Spleen (tissue), 11 donors: ENCODE results near the gene FNDC3A. TPM values are rescaled to one million over a fixed set of nuclear protein-coding genes. Genes with fewer than 3 reads are reported as not detected.

ENCODE experiments used
- DNase-seq: peaks from one replicate; pipeline ENCODE4 v3.0.0-alpha.2; 2020
- H3K27ac ChIP-seq, 8 donors: fragments of 200-600 bp; sonication (generic) in 7 of 8; 1 replicate in 4 of 8; 2 replicates in 4 of 8; pipeline versions ENCODE4 v1.5.0 to v1.8.0; 2016 to 2021; ENCODE audit warnings: inconsistent platforms in 4 of 8, mild to moderate bottlenecking in 4 of 8, moderate library complexity in 1 of 8
- H3K27me3 ChIP-seq, 7 donors: fragments of 200-600 bp; sonication (generic) in 6 of 7; replicated peaks in 1 of 7; 1 replicate in 4 of 7; 2 replicates in 3 of 7; pipeline versions ENCODE4 v1.5.0 to v1.8.0; 2016 to 2021; ENCODE audit warnings: inconsistent platforms in 3 of 7, mild to moderate bottlenecking in 1 of 7
- H3K36me3 ChIP-seq, 6 donors: fragments of 200-600 bp; sonication (generic) in 5 of 6; 1 replicate in 4 of 6; 2 replicates in 2 of 6; pipeline versions ENCODE4 v1.5.0 to v1.8.0; 2016 to 2021; ENCODE audit warnings: inconsistent platforms in 2 of 6
- H3K4me1 ChIP-seq, 6 donors: fragments of 200-600 bp; sonication (generic) in 5 of 6; 1 replicate in 3 of 6; 2 replicates in 3 of 6; pipeline versions ENCODE4 v1.5.0 to v1.8.0; 2016 to 2021; ENCODE audit warnings: inconsistent platforms in 3 of 6
- H3K4me3 ChIP-seq, 8 donors: fragments of 200-600 bp; sonication (generic) in 7 of 8; 1 replicate in 4 of 8; 2 replicates in 4 of 8; pipeline versions ENCODE4 v1.5.0 to v1.8.0; 2016 to 2021; ENCODE audit warnings: inconsistent platforms in 4 of 8, mild to moderate bottlenecking in 4 of 8, moderate library complexity in 2 of 8
- H3K9me3 ChIP-seq, 8 donors: fragments of 200-600 bp; sonication (generic) in 7 of 8; 1 replicate in 4 of 8; 2 replicates in 4 of 8; pipeline versions ENCODE4 v1.5.0 to v1.8.0; 2016 to 2021; ENCODE audit warnings: inconsistent platforms in 4 of 8
- POLR2A ChIP-seq, 3 donors: fragments of 450-650 bp; IDR thresholded peaks; one replicate each; pipeline ENCODE4 v1.5.1; 2017; ENCODE audit warnings: antibody characterized with exemption in 3 of 3, mild to moderate bottlenecking in 1 of 3
- POLR2AphosphoS5 ChIP-seq, 3 donors: sonication (generic); formaldehyde crosslinking; IDR thresholded peaks; one replicate each; pipeline ENCODE4 v1.5.1; 2017; ENCODE audit warnings: antibody characterized with exemption in 3 of 3
- WGBS, 5 donors: extraction: QIAGEN DNeasy Blood & Tissue Kit in 3 of 5; methylation state at CpG; one replicate each; pipeline versions ENCODE4 v1.1.5 to v1.1.7; 2013 to 2018; 5-methylcytosine and 5-hydroxymethylcytosine counted together
- intact Hi-C: fragments of 100-400 bp; cut with DNase I; formaldehyde crosslinking; loops from one replicate; pipeline ENCODE4 v1.15.0; 2023; ENCODE audit warnings: low total_unique reads
- polyA plus RNA-seq, 3 donors: library from polyadenylated mRNA; stranded (reverse); fragments of 200-250 nt; gene quantifications; one replicate each; pipeline ENCODE4 v1.2.1, GENCODE V29; 2013
- total RNA-seq, 7 donors: library from RNA; depleted of rRNA in 3 of 7; stranded (reverse); fragments of >200 nt in 3 of 7; fragmentation: NEBNext Ultra II Directional in 4 of 7; extraction: Animal tissue kit (Norgen Biotek cat#: 25700) in 4 of 7; gene quantifications; one replicate each; pipeline versions ENCODE4 v1.1.0 to v1.2.1, GENCODE V29; 2016 to 2021
- TF ChIP-seq, protein P1 (sequence below), 11 experiments: fragments of 200-600 bp in 7 of 11; fragments of 450-650 bp in 4 of 11; sonication (generic) in 4 of 11; IDR thresholded peaks in 8 of 11; conservative IDR thresholded peaks in 3 of 11; 1 replicate in 7 of 11; 2 replicates in 4 of 11; pipeline versions ENCODE4 v1.4.0 to v1.8.0; 2016 to 2021; ENCODE audit warnings: antibody characterized with exemption in 11 of 11, inconsistent platforms in 4 of 11, mild to moderate bottlenecking in 1 of 11
- donor health status: healthy with polysubstance abuse.
- donor health status: DM: no; HTN: no; CAD: no; lungs with moderate emphysema.
- donor health status: DM: no; HTN: no; CAD: no.
- donor health status: Bipolar disorder and iron deficiency.
- donor health status: healthy.
- donor health status: DM: no; HTN: no; CAD: no.
- donor health status: DM: yes; HTN: yes; CAD: no.

Gene FNDC3A
- total and polyA plus RNA-seq, 10 donors: 11.2 to 83.7 (median 53.8) TPM

DNA sequence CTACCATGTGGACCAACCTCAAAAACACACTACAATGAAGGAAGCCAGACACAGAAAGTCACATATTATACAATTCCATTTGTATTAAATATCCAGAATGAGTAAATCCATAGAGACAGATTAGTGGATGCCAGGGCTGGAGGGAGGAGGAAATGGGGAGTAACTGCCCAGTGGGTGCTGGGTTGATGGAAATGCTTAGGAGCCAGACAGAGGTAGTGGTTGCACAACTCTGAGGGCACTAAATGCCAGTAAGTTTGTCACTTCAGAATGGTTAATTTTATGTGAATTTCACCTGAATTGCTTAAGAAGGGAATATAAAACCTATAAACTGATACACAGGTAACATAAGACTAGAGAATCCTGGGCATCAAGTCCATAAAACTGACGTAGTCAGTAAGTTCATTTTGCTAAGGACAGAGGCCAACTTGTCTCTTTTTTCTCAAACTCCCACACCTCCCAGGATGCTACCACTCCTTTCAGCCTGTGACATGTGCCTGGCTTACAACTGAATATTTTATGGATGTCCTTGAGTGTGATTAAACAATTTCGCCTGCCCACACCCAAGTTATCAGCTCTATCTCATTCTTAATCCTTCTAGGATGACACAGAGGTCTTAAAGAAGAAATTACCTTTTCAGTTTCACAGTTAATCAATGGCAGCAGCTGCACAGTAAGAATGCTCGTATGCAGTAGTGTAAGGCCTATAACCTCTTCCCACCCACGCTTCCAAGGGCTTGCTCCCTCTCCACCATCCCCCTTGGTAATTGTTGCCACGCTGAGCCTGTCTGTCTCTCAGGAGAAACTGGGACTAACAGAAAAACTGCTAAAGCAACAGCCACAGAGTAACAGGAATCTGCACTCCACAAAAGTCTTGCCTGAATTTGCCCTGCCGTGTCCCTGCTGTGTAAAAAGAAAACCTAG is 238.5 kb downstream of the FNDC3A start:
- 52 to 70% (median 56%) methylated on average over 6 of the region's 6 CpGs for WGBS, 5 donors
- H3K9me3 ChIP-seq: no peaks in the 10 kb centered on the region
- peak overlapping the region in 7 of 8 donors; percentile 37 to 83 (median 56) for H3K27ac ChIP-seq
- H3K36me3 ChIP-seq: peaks cover 0 to 16% (median 0%) of the 10 kb centered on the region in 6 donors
- DNase-seq: no peak
- peaks cover 0 to 43% (median 16%) of the 10 kb centered on the region in 6 donors for H3K4me1 ChIP-seq
- peak overlapping the region in 1 of 8 donors; percentile 36 for H3K4me3 ChIP-seq
- intact Hi-C loops: no loop called here
- TF ChIP-seq POLR2A (IDR thresholded peaks at IDR 0.05): no peak
- TF ChIP-seq, protein P1, sequence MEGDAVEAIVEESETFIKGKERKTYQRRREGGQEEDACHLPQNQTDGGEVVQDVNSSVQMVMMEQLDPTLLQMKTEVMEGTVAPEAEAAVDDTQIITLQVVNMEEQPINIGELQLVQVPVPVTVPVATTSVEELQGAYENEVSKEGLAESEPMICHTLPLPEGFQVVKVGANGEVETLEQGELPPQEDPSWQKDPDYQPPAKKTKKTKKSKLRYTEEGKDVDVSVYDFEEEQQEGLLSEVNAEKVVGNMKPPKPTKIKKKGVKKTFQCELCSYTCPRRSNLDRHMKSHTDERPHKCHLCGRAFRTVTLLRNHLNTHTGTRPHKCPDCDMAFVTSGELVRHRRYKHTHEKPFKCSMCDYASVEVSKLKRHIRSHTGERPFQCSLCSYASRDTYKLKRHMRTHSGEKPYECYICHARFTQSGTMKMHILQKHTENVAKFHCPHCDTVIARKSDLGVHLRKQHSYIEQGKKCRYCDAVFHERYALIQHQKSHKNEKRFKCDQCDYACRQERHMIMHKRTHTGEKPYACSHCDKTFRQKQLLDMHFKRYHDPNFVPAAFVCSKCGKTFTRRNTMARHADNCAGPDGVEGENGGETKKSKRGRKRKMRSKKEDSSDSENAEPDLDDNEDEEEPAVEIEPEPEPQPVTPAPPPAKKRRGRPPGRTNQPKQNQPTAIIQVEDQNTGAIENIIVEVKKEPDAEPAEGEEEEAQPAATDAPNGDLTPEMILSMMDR (IDR thresholded peaks at IDR 0.05 in 8 of 11, conservative IDR thresholded peaks at IDR 0.05 in 3 of 11): no peak
- TF ChIP-seq POLR2AphosphoS5 (IDR thresholded peaks at IDR 0.05): no peak
- peaks cover 0 to 23% (median 12%) of the 10 kb centered on the region in 7 donors for H3K27me3 ChIP-seq

DNA sequence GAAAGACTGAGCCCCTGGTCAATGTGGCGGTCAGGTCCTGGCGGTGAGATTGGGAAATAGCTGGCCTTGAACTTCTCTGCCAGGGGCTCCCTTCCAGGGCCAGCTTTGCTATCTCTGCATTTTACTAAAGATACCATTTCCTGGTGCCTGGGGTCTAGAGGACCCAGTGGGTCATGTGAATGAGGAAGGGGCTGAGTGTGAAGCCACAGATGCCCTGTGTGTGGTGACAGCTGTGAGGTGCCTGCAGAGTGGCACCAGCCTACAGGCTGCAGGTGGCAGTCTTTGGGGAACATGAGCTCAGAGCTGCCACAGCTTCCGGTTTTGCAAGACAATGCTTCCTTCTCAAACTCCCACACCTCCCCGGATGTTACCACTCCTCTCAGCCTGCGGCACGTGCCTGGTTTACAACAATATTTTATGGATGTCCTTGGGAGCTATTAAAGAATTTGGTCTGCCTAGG is 239.2 kb downstream of the FNDC3A start:
- peak; percentile 90 for DNase-seq
- intact Hi-C loops: no loop called here
- WGBS, 5 donors: 21 to 31% (median 26%) methylated on average over 6 of the region's 6 CpGs
- TF ChIP-seq POLR2A (IDR thresholded peaks at IDR 0.05): no peak
- TF ChIP-seq POLR2AphosphoS5 (IDR thresholded peaks at IDR 0.05): peak; percentile 47 to 66 (median 66)
- TF ChIP-seq, protein P1 (IDR thresholded peaks at IDR 0.05 in 8 of 11, conservative IDR thresholded peaks at IDR 0.05 in 3 of 11): peak in 7 of 11 experiments; percentile 9 to 55 (median 42)
- H3K27me3 ChIP-seq: peaks cover 0 to 30% (median 19%) of the 10 kb centered on the region in 7 donors
- peaks cover 0 to 50% (median 22%) of the 10 kb centered on the region in 6 donors for H3K4me1 ChIP-seq
- peaks cover 0 to 9% (median 0%) of the 10 kb centered on the region in 6 donors for H3K36me3 ChIP-seq
- H3K9me3 ChIP-seq: no peaks in the 10 kb centered on the region
- H3K27ac ChIP-seq: peak overlapping the region in 7 of 8 donors; percentile 37 to 83 (median 56)
- peak overlapping the region in 1 of 8 donors; percentile 36 for H3K4me3 ChIP-seq

DNA sequence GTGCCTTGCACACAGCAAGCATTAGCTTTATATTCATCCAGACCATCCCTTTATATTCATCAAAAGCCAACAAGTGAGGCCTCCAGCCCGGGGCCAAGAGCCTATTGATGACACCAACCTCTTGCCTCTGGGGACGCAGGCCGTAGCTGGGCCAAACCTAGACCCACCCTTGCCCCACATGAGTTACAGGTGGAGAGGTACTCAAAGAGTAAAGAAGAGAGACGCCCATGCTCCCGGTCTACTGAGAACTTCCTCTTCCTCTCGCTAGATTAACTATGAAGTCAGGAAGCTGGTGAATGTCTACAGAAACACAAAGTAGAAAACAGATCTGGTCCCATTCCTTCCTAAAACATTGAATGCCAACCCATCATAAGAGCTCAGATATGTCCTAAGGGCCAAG is 240.6 kb downstream of the FNDC3A start:
- Histone ChIP-seq H3K27ac (peak overlapping the region in 3 of 8 donors; percentile 4 to 83 (median 29)), H3K9me3 (no peaks in the 10 kb centered on the region), H3K27me3 (peaks cover 0 to 44% (median 33%) of the 10 kb centered on the region in 7 donors), H3K4me1 (peaks cover 0 to 64% (median 36%) of the 10 kb centered on the region in 6 donors), H3K4me3 (no peak overlapping the region), H3K36me3 (peaks cover 0 to 3% (median 0%) of the 10 kb centered on the region in 6 donors)
- 57 to 73% (median 60%) methylated on average over 6 of the region's 6 CpGs for WGBS, 5 donors
- TF ChIP-seq POLR2AphosphoS5 (IDR thresholded peaks at IDR 0.05) (no peak), POLR2A (IDR thresholded peaks at IDR 0.05) (no peak)
- TF ChIP-seq, protein P1 (IDR thresholded peaks at IDR 0.05 in 8 of 11, conservative IDR thresholded peaks at IDR 0.05 in 3 of 11): no peak
- no peak for DNase-seq
- intact Hi-C loops: no loop called here
